ENCODE data around the gene CSAG3. TPM values are rescaled to one million over a fixed set of nuclear protein-coding genes. Genes with fewer than 3 reads are reported as not detected.
"Not testable (repeated sequence)": the region's sequence is repeated elsewhere in the genome, so short reads cannot be mapped to it uniquely, and the experiment has no call there.

The CSAG3 gene
- polyA plus RNA-seq, 2 of the 4 experiments (the other 2 are of a cell fraction): 0.10 TPM; not detected in 1

GRCh38 chrX:152735860-152736511 is 23.0 kb upstream of the CSAG3 start:
- ATAC-seq: no peak
- no peak for TF ChIP-seq ELK1 (IDR thresholded peaks at IDR 0.05; ENCODE audit: low read depth, low read length)
- no peak for TF ChIP-seq RNF2 (IDR thresholded peaks at IDR 0.05; ENCODE audit: borderline replicate concordance, low read depth)
- no peak for TF ChIP-seq CBX8 (IDR thresholded peaks at IDR 0.05)
- TF ChIP-seq PBX3 (IDR thresholded peaks at IDR 0.05): no peak
- no peak for TF ChIP-seq ESRRA (IDR thresholded peaks at IDR 0.05; ENCODE audit: borderline replicate concordance, low read length)
- no peak for TF ChIP-seq HEYL (CRISPR knock-in tag; IDR thresholded peaks at IDR 0.05)
- TF ChIP-seq ZC3H11A (IDR thresholded peaks at IDR 0.05): no peak
- no peak for TF ChIP-seq JUN (IDR thresholded peaks at IDR 0.05)

GRCh38 chrX:152736528-152736927 is 22.5 kb upstream of the CSAG3 start:
- ATAC-seq; H3K4me1 ChIP-seq; DNase-seq (ENCODE audit: low read depth in 1 of 2, low spot score in 1 of 2); H3K4me3 ChIP-seq; FAIRE-seq; CTCF ChIA-PET; POLR2A ChIA-PET; H3K27ac ChIP-seq; H3K4me2 ChIP-seq; H3K9me3 ChIP-seq: not testable (repeated sequence)
- 41% methylated on average over 8 of the region's 12 CpGs for WGBS (ENCODE audit: missing lambda C conversion rate)

More at GRCh38 chrX:152735860-152736511, 23.0 kb upstream of the CSAG3 start:
- POLR2A ChIA-PET: no interaction called here
- Histone ChIP-seq H3K27ac (no peak overlapping the region), H3K4me1 (no peaks in the 10 kb centered on the region), H3K4me3 (no peak overlapping the region), H3K4me2 (no peak overlapping the region), H3K9me3 (no peaks in the 10 kb centered on the region)
- WGBS (ENCODE audit: missing lambda C conversion rate): 61% methylated on average over 6 of the region's 12 CpGs
- FAIRE-seq (no peak), DNase-seq (ENCODE audit: low read depth in 1 of 2, low spot score in 1 of 2) (no peak)
- CTCF ChIA-PET: no interaction called here

- ChIA-PET POLR2A (no interaction called here), CTCF (interaction anchor here (0.6 kb wide), 1 partner anchor 299 kb away, joined by 3 read pairs; no protein-coding TSS in a partner anchor)
- TF ChIP-seq REST (IDR thresholded peaks at IDR 0.05) (no peak), KDM1A (IDR thresholded peaks at IDR 0.05; ENCODE audit: low read depth) (no peak), KDM5A (IDR thresholded peaks at IDR 0.05) (no peak), RFX5 (IDR thresholded peaks at IDR 0.05) (no peak), MAZ (IDR thresholded peaks at IDR 0.05; ENCODE audit: borderline replicate concordance, low read depth, low read length) (no peak), MYC (IDR thresholded peaks at IDR 0.05; ENCODE audit: borderline replicate concordance, low read length) (no peak), HOXB5 (CRISPR knock-in tag; IDR thresholded peaks at IDR 0.05) (no peak), EHF (CRISPR knock-in tag; IDR thresholded peaks at IDR 0.05) (no peak), MAX (IDR thresholded peaks at IDR 0.05) (no peak), HOXB13 (CRISPR knock-in tag; IDR thresholded peaks at IDR 0.05; ENCODE audit: low read depth) (no peak), FOXS1 (CRISPR knock-in tag; IDR thresholded peaks at IDR 0.05) (no peak), ESRRA (IDR thresholded peaks at IDR 0.05; ENCODE audit: borderline replicate concordance, low read length) (no peak), NFE2L2 (conservative IDR thresholded peaks at IDR 0.05; ENCODE audit: low read length) (no peak), BCL3 (IDR thresholded peaks at IDR 0.05) (no peak), NPAS2 (CRISPR knock-in tag; IDR thresholded peaks at IDR 0.05; ENCODE audit: borderline replicate concordance) (no peak), FOSB (CRISPR knock-in tag; IDR thresholded peaks at IDR 0.05) (no peak), E2F6 (IDR thresholded peaks at IDR 0.05; ENCODE audit: borderline replicate concordance, low read depth) (no peak), EP300 (IDR thresholded peaks at IDR 0.05) (no peak)
- 24% methylated on average over 5 of the region's 5 CpGs for WGBS (ENCODE audit: missing lambda C conversion rate)
- FAIRE-seq: peak; percentile 43
- no peak overlapping the region for H3K27ac ChIP-seq
- no peak overlapping the region for H3K4me2 ChIP-seq
- no peak overlapping the region for H3K4me3 ChIP-seq
- H3K4me1 ChIP-seq: no peaks in the 10 kb centered on the region
- ATAC-seq: no peak
- DNase-seq (ENCODE audit: low read depth in 1 of 2, low spot score in 1 of 2): no peak
- no peaks in the 10 kb centered on the region for H3K9me3 ChIP-seq
Measured at GRCh38 chrX:152738560-152738959, 20.5 kb upstream of the CSAG3 start.

Data from A549 (cell line).